Naive thymus-derived CD8-positive, alpha-beta T cell (primary cell): Measurements from ENCODE around the gene TOM1L2. TPM values are rescaled to one million over a fixed set of nuclear protein-coding genes. Genes with fewer than 3 reads are reported as not detected.

Experiments used
- ATAC-seq, 2 donors: fragments of 150-1000 bp; cut with Tn5 transposase in 1 of 2; sonication (Bioruptor Pico), chemical (Tn5 transposase) in 1 of 2; 1 replicate in 1 of 2; 2 replicates in 1 of 2; pipeline ENCODE4 v1.10.0; 2021; ENCODE audit warnings: mild to moderate bottlenecking in 2 of 2, moderate library complexity in 2 of 2
- POLR2A ChIA-PET: fragments of 350-600 bp; sonication (Branson Sonifier 250); formaldehyde crosslinking; loops from one replicate; lab custom pipeline; 2021; ENCODE audit warnings: antibody characterized with exemption; lab: Charles Lee
- DNase-seq, 10 donors: peaks; one replicate each; pipeline versions ENCODE4 v3.0.0 to v3.0.0-alpha.2; 2020 to 2022
- H3K27ac Mint-ChIP-seq, 10 donors: one replicate each; pipeline ENCODE4 v1.8.0; 2020 to 2022; ENCODE audit warnings: mild to moderate bottlenecking in 10 of 10, mixed read lengths in 10 of 10, moderate library complexity in 4 of 10, inconsistent platforms in 1 of 10
- H3K27me3 Mint-ChIP-seq, 5 donors: one replicate each; pipeline ENCODE4 v1.8.0; 2021 to 2022; ENCODE audit warnings: mixed read lengths in 5 of 5
- H3K36me3 Mint-ChIP-seq, 3 donors: one replicate each; pipeline ENCODE4 v1.8.0; 2020 to 2022; ENCODE audit warnings: mixed read lengths in 3 of 3, mild to moderate bottlenecking in 2 of 3, inconsistent platforms in 1 of 3
- H3K4me1 Mint-ChIP-seq, 4 donors: one replicate each; pipeline ENCODE4 v1.8.0; 2021 to 2022; ENCODE audit warnings: mixed read lengths in 4 of 4
- H3K4me3 Mint-ChIP-seq, 10 donors: one replicate each; pipeline ENCODE4 v1.8.0; 2020 to 2022; ENCODE audit warnings: mild to moderate bottlenecking in 10 of 10, mixed read lengths in 10 of 10, moderate library complexity in 6 of 10, inconsistent platforms in 1 of 10
- H3K9me3 Mint-ChIP-seq, 9 donors: one replicate each; pipeline ENCODE4 v1.8.0; 2020 to 2022; ENCODE audit warnings: mixed read lengths in 9 of 9, mild to moderate bottlenecking in 3 of 9, inconsistent platforms in 1 of 9, moderate library complexity in 1 of 9
- polyA plus RNA-seq, 3 donors: library from polyadenylated mRNA; unstranded; fragments of 300-500 nt; fragmentation: Illumina TruSeq; gene quantifications; one replicate each; pipeline ENCODE4 v1.2.3, GENCODE V29; 2021
- total RNA-seq, 8 experiments: library from RNA in 2 of 8; stranded (reverse) in 2 of 8; gene quantifications; one replicate each; pipeline ENCODE4 v1.2.3 and lab custom pipeline; 2021 to 2026

The TOM1L2 gene
- total and polyA plus RNA-seq, 5 experiments from 2014 or later: 2.5 to 71.1 (median 11.6) TPM

- H3K4me1 Mint-ChIP-seq: peaks cover 41 to 78% (median 61%) of the 10 kb centered on the region in 4 donors
- peaks cover 0 to 2% (median 0%) of the 10 kb centered on the region in 3 donors for H3K36me3 Mint-ChIP-seq
- no peak for DNase-seq
- peak overlapping the region in 9 of 10 donors; percentile 38 to 86 (median 75) for H3K27ac Mint-ChIP-seq
- POLR2A ChIA-PET: interaction anchor here (0.8 to 10.0 kb wide), 3 partner anchors 18 to 172 kb away, joined by 4 to 152 read pairs (median 4); partner anchors contain the start of gene SREBF1
- no peaks in the 10 kb centered on the region for H3K27me3 Mint-ChIP-seq
- H3K4me3 Mint-ChIP-seq: no peak overlapping the region
- no peak for ATAC-seq
- H3K9me3 Mint-ChIP-seq: no peaks in the 10 kb centered on the region
Measured at GRCh38 chr17:17853811-17854447, 118.3 kb downstream of the TOM1L2 start.

DNA sequence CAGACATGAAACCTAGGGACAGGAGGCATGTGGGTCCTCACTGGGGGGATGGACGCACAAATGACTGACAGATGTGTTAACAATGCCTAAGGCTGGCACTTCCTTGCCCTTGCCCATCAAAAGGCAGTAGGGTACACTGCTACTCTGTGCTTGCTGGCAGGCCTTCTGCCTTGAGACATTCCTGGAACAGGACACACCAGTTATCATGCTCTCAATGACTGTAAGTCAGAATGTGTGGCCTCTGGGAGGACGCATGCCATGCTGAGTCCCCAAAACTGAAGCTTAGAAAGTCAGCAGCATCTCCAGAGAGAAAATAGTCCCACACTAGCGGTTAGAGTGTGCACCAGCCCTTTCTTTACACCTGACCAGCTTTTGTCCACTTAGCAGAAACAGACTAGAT lies 119.3 kb downstream of the TOM1L2 start:
- no peaks in the 10 kb centered on the region for H3K27me3 Mint-ChIP-seq
- POLR2A ChIA-PET: interaction anchor here (10.0 kb wide), 1 partner anchor 17 kb away, joined by 152 read pairs; the partner anchor contains the start of gene SREBF1
- H3K4me1 Mint-ChIP-seq: peaks cover 46 to 88% (median 71%) of the 10 kb centered on the region in 4 donors
- peak overlapping the region in 1 of 10 donors; percentile 36 for H3K4me3 Mint-ChIP-seq
- DNase-seq (no peak), ATAC-seq (no peak)
- peak overlapping the region in 8 of 10 donors; percentile 44 to 98 (median 73) for H3K27ac Mint-ChIP-seq
- H3K9me3 Mint-ChIP-seq: no peaks in the 10 kb centered on the region
- H3K36me3 Mint-ChIP-seq: peaks cover 0 to 2% (median 0%) of the 10 kb centered on the region in 3 donors

GRCh38 chr17:17851103-17852002 lies 120.8 kb downstream of the TOM1L2 start:
- H3K4me1 Mint-ChIP-seq: peaks cover 52 to 95% (median 81%) of the 10 kb centered on the region in 4 donors
- ATAC-seq: peak; percentile 10 to 22
- H3K4me3 Mint-ChIP-seq: peak overlapping the region; percentile 62 to 86 (median 75)
- H3K36me3 Mint-ChIP-seq: no peaks in the 10 kb centered on the region
- no peaks in the 10 kb centered on the region for H3K9me3 Mint-ChIP-seq
- no peaks in the 10 kb centered on the region for H3K27me3 Mint-ChIP-seq
- POLR2A ChIA-PET: interaction anchor here (0.5 to 10.0 kb wide), 11 partner anchors 10 to 1434 kb away, joined by 3 to 152 read pairs (median 6); partner anchors contain the start of gene SREBF1
- H3K27ac Mint-ChIP-seq: peak overlapping the region; percentile 91 to 99 (median 96)
- DNase-seq: peak in 2 of 10 donors; percentile 47 to 48

- Mint-ChIP-seq H3K4me3 (peak overlapping the region; percentile 55 to 86 (median 77)), H3K4me1 (peaks cover 49 to 87% (median 70%) of the 10 kb centered on the region in 4 donors), H3K9me3 (no peaks in the 10 kb centered on the region), H3K27ac (peak overlapping the region; percentile 91 to 99 (median 96)), H3K27me3 (no peaks in the 10 kb centered on the region), H3K36me3 (no peaks in the 10 kb centered on the region)
- POLR2A ChIA-PET: interaction anchor here (0.6 to 10.0 kb wide), 20 partner anchors 8 to 168 kb away, joined by 3 to 152 read pairs (median 4); partner anchors contain the start of genes DRC3, SREBF1 and TOM1L2
- DNase-seq (peak; percentile 45 to 85 (median 72)), ATAC-seq (peak; percentile 58 to 72)
Measured at GRCh38 chr17:17849845-17850373, 122.3 kb downstream of the TOM1L2 start.

DNA sequence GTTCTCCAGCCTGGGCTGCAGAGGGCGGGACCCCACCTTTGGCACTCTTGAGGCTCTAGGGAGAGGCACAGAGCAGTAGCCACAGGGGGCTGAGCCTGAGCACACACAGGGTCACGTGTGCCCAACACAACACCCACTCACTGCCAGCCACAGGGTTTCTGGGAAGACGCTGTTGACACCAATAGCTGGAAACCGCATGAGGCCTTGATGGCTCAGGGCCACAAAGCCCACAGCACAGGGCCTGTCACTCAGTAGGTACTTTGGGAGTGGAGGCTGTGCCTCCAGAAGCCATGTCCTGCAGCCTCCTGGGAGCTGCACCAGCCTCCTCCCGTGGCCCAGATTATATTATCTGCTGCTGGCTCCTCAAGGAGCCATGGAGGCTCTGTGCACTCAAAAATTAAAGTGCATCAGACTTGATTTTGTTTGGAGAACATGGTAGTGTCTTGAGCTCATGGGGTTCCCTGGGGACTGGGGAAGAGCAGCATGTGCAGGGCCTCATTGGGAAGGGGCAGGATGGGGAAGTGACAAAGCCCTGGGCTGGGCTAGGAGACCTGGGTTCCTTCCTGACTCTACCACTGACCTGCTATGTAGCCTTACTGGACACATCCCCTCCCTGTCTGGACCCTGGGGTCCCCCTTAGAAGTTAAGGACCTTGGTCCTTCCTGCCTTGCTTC lies 122.9 kb downstream of the TOM1L2 start:
- Mint-ChIP-seq H3K27me3 (no peaks in the 10 kb centered on the region), H3K9me3 (no peaks in the 10 kb centered on the region), H3K4me3 (peak overlapping the region; percentile 61 to 86 (median 78)), H3K36me3 (no peaks in the 10 kb centered on the region), H3K4me1 (peaks cover 47 to 82% (median 67%) of the 10 kb centered on the region in 4 donors), H3K27ac (peak overlapping the region; percentile 91 to 99 (median 96))
- DNase-seq (peak; percentile 58 to 90 (median 80)), ATAC-seq (peak; percentile 90)
- POLR2A ChIA-PET: interaction anchor here (0.8 to 10.0 kb wide), 21 partner anchors 8 to 167 kb away, joined by 3 to 152 read pairs (median 4); partner anchors contain the start of genes DRC3, SREBF1 and TOM1L2

DNA sequence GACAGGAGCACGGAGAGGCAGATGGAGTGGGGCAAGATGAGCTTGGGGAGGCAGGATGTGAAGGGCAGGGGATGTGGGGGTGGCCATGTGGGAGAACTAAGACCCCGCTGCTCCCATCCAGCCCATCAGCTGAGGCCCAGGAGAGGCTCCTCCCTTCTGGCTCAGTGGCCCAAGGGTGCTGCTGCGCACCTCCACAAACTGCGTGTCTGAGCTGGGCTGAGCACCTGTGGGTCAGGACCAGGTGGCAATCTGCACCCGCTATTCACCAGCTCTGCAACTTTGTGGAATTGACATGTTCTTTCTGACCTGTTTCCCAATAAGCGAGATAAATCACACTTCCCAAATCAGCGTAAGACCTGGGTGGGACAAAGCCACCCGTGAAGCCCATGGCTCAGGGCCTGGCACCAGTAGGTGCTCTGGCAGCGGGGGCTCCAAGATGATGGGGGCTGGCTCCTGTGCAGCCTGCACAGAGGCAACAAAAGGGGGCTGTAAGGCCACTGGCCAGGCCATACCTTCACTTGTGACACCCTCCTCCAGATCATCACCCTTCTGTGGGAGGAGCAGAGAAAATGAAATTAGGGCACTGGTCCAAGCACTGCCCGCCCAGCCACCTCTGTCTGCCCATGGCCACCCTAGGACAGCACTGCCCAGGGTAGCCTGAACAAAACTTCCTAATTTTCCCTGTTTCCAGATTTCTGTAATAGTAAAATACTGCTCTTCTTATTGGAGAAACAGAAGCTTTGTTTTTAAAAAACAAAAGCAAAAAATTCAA lies 123.7 kb downstream of the TOM1L2 start:
- peak overlapping the region; percentile 61 to 86 (median 78) for H3K4me3 Mint-ChIP-seq
- H3K36me3 Mint-ChIP-seq: no peaks in the 10 kb centered on the region
- no peak for ATAC-seq
- H3K4me1 Mint-ChIP-seq: peaks cover 47 to 76% (median 64%) of the 10 kb centered on the region in 4 donors
- no peak for DNase-seq
- no peaks in the 10 kb centered on the region for H3K9me3 Mint-ChIP-seq
- POLR2A ChIA-PET: interaction anchor here (1.1 to 10.0 kb wide), 16 partner anchors 7 to 166 kb away, joined by 3 to 152 read pairs (median 6); partner anchors contain the start of gene SREBF1
- peak overlapping the region; percentile 91 to 99 (median 96) for H3K27ac Mint-ChIP-seq
- no peaks in the 10 kb centered on the region for H3K27me3 Mint-ChIP-seq

GRCh38 chr17:17847726-17848125 lies 124.5 kb downstream of the TOM1L2 start:
- DNase-seq (no peak), ATAC-seq (no peak)
- peak overlapping the region; percentile 81 to 99 (median 96) for H3K27ac Mint-ChIP-seq
- peaks cover 47 to 71% (median 64%) of the 10 kb centered on the region in 4 donors for H3K4me1 Mint-ChIP-seq
- no peaks in the 10 kb centered on the region for H3K27me3 Mint-ChIP-seq
- H3K4me3 Mint-ChIP-seq: peak overlapping the region in 8 of 10 donors; percentile 38 to 84 (median 60)
- no peaks in the 10 kb centered on the region for H3K36me3 Mint-ChIP-seq
- POLR2A ChIA-PET: interaction anchor here (1.2 to 10.0 kb wide), 4 partner anchors 11 to 55 kb away, joined by 3 to 152 read pairs (median 13); partner anchors contain the start of gene SREBF1
- no peaks in the 10 kb centered on the region for H3K9me3 Mint-ChIP-seq

DNA sequence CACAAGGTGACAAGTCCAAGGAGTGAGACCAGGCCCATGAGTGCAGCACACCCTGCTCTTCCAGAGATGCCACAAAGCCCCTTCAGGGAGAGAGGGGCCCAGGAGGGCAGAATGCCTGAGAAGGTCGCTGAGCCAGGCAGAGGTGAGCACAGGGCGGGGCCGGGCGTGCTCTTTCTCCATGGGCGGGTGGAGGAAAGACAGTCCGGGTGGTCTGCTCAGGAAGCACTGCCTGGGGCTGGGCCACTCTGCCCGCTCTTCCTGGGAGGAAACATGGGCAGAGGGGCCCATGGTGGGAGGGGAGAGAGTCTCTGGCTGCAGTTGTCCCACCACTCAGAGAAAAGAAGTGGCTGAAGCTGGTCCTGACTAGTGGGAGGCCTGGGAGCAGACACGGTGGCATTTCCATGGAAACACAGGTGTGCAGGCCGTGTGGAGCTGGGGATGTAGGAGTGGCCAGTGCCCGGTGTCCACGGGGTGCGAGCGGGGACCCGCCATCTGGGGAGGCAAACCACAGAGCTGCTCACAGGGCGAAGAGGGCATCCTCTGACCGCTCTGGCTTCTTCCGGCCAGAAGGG lies 125.0 kb downstream of the TOM1L2 start:
- POLR2A ChIA-PET: interaction anchor here (1.2 to 10.0 kb wide), 3 partner anchors 11 to 40 kb away, joined by 3 to 152 read pairs (median 17); partner anchors contain the start of gene SREBF1
- Mint-ChIP-seq H3K9me3 (no peaks in the 10 kb centered on the region), H3K36me3 (no peaks in the 10 kb centered on the region), H3K27ac (peak overlapping the region in 9 of 10 donors; percentile 77 to 99 (median 90)), H3K27me3 (no peaks in the 10 kb centered on the region), H3K4me1 (peaks cover 47 to 71% (median 62%) of the 10 kb centered on the region in 4 donors), H3K4me3 (peak overlapping the region in 6 of 10 donors; percentile 34 to 84 (median 69))
- no peak for DNase-seq
- no peak for ATAC-seq

DNA sequence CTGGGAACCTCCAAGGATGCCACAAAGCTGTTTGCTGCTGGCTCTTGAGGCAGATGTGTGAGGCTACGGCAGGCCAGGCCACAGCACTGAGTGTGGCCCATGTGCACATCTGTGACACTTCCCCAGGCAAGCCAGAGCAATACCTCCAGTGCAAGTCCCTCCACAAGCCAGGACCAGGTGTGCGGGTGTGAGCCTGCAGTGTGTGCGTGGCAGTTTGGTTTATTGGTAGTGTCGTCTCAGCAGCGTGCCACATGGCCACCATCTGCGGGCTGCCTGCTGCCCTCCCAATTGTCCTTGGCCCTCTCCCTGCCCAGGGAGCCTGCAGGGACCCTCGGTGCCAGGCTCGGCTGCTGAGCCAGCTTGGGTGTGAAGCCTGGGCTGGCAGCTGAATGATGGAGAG lies 125.6 kb downstream of the TOM1L2 start:
- no peak for ATAC-seq
- H3K4me3 Mint-ChIP-seq: peak overlapping the region in 5 of 10 donors; percentile 24 to 84 (median 66)
- H3K36me3 Mint-ChIP-seq: no peaks in the 10 kb centered on the region
- peak overlapping the region; percentile 21 to 96 (median 75) for H3K27ac Mint-ChIP-seq
- POLR2A ChIA-PET: interaction anchor here (1.9 to 10.0 kb wide), 2 partner anchors 10 kb away, joined by 10 to 152 read pairs; partner anchors contain the start of gene SREBF1
- peaks cover 41 to 65% (median 56%) of the 10 kb centered on the region in 4 donors for H3K4me1 Mint-ChIP-seq
- DNase-seq: no peak
- no peaks in the 10 kb centered on the region for H3K27me3 Mint-ChIP-seq
- H3K9me3 Mint-ChIP-seq: no peaks in the 10 kb centered on the region

GRCh38 chr17:17846003-17846402 lies 126.2 kb downstream of the TOM1L2 start:
- peak overlapping the region in 8 of 10 donors; percentile 56 to 96 (median 82) for H3K27ac Mint-ChIP-seq
- no peaks in the 10 kb centered on the region for H3K36me3 Mint-ChIP-seq
- H3K4me3 Mint-ChIP-seq: peak overlapping the region in 3 of 10 donors; percentile 4 to 40 (median 33)
- H3K27me3 Mint-ChIP-seq: no peaks in the 10 kb centered on the region
- POLR2A ChIA-PET: interaction anchor here (0.6 to 1.9 kb wide), 3 partner anchors 10 to 24 kb away, joined by 3 to 10 read pairs (median 3); partner anchors contain the start of gene SREBF1
- ATAC-seq: no peak
- no peak for DNase-seq
- H3K4me1 Mint-ChIP-seq: peaks cover 37 to 62% (median 53%) of the 10 kb centered on the region in 4 donors
- H3K9me3 Mint-ChIP-seq: no peaks in the 10 kb centered on the region
